ENCODE results near the gene UBL4A.

UBL4A gene

GRCh38 chrX:154460326-154460725 is 26.1 kb downstream of the UBL4A start:
- DNase-seq, result no peak

DNA sequence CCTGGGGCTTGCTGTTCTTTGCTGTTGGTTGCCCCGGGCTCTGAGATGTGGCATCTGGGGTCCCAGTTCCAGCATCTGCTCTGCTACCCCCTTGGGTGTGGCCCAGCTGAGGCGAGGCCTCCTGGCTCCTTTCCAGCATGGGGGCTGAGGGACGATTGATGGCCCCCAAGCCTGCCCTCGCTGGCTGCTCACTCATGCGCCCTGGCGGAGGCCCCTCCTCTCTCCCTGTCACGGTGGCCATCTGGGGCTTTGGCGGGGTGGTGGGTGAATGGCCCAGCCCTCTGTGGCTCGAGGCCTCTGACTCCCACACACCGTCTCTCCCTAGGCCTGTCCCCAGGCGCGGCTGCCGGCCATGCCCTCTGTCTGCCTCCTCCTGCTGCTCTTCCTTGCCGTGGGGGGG is 26.6 kb downstream of the UBL4A start:
- DNase-seq, result no peak

- peak; percentile 37 for DNase-seq
Observed at GRCh38 chrX:154458954-154459778, 27.2 kb downstream of the UBL4A start.

- DNase-seq, result peak; percentile 58
Observed at GRCh38 chrX:154458116-154458953, 28.1 kb downstream of the UBL4A start, which contains the start of gene PLXNA3. PLXNA3 (plus strand) TSS chrX:154458281; CDS start chrX:154460184, 1,903 bp downstream.

DNA sequence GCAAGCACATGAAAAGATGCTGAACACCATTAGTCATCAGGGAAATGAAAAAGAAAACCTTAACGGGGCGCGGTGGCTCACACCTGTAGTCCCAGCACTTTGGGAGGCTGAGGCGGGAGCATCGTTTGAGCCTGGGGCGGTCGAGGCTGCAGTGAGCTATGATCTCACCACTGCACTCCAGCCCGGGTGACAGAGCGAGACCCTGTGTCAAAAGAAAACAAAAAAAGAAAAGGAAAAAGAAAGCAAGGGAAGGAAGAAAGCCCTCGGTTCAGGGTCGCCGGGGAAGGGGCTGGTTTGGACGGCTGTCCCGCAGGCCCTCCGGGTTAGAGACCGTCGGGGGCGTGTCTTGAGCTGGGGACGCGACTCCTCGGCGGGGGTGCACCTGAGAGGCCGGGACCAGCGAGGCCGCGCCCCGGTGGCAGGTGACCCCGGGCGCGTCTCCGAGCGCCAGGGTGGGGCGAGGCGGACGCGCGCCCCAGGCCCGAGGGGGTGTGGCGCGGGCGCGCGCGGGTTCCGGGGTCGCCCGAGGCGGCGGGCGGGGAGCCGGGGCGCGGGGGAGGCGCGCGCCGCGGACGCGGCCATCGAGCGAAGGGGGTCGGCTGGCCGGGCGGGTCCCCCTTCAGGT is 28.8 kb downstream of the UBL4A start:
- DNase-seq, result peak; percentile 15

DNA sequence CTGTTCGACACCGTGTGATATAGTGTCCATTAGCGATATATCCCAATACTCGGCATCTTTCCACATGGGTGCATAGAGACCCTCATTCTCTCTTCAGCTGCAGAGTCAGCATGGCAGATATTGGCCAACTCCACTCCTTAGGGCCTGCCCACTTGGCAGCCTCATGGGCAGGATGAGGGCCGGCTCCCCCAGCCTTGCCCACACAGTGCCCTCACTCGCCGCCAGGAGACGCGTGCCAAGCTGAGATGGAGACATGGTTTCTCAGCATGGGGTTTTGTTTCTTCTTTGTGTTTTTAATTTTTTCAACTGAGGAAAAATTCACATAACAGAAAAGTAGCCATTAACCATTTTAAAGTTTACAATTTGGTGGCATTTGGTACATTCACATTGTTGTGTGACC is 33.6 kb downstream of the UBL4A start:
- DNase-seq, result no peak

GRCh38 chrX:154450312-154450711 is 36.1 kb downstream of the UBL4A start:
- DNase-seq, result no peak

DNA sequence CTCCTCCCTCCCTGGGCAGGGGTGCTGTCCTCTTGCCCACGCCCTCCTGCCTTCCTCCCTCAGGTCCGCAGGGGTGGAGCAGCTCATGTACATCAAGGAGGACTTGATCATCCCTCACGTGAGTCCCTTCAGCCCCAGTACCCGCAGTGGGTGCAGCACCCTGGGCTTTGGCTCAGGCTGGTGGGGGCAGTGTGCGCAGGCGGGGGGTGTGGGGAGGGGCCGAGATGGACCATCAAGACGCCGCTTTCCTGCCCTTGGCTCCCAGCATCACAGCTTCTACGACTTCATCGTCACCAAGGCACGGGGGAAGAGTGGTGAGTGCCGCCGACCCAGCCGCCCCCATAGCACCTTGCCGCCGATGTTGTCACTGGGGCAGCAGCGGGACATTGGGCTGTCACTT is 36.8 kb downstream of the UBL4A start:
- DNase-seq, result no peak

GRCh38 chrX:154448484-154448883 is 37.9 kb downstream of the UBL4A start:
- DNase-seq, result no peak

GRCh38 chrX:154446430-154446829 is 40.0 kb downstream of the UBL4A start:
- DNase-seq, result no peak

GRCh38 chrX:154445776-154446175 is 40.6 kb downstream of the UBL4A start:
- DNase-seq, result no peak

- DNase-seq, result no peak
Observed at GRCh38 chrX:154444755-154445246, 41.6 kb downstream of the UBL4A start.

- DNase-seq, result peak; percentile 74
Observed at GRCh38 chrX:154443992-154444754, 42.2 kb downstream of the UBL4A start, which contains the start of gene FAM50A. FAM50A (plus strand) TSS chrX:154444141; CDS start chrX:154444236, 95 bp downstream.

DNA sequence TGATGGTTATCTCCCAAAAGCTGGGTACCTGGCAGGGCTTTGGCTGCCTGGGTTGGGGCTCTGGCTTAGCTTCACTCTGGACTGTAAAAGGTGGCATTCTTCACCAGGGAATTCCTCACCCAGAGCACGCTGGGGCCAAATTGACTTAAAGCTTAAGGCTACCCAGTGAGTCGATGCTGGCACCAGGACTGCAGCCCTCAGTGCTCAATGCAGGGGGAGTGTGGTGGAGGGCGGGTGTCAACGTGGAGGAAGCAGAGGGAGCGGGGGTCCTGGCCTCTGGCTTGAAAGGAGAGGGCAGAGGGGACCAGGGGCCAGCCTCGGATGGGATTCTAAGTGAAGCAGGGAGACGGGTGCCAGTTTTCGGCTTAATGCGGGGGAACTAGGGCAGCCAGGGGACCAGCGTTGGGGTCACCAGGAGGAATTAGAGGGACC is 42.9 kb downstream of the UBL4A start:
- no peak for DNase-seq

DNA sequence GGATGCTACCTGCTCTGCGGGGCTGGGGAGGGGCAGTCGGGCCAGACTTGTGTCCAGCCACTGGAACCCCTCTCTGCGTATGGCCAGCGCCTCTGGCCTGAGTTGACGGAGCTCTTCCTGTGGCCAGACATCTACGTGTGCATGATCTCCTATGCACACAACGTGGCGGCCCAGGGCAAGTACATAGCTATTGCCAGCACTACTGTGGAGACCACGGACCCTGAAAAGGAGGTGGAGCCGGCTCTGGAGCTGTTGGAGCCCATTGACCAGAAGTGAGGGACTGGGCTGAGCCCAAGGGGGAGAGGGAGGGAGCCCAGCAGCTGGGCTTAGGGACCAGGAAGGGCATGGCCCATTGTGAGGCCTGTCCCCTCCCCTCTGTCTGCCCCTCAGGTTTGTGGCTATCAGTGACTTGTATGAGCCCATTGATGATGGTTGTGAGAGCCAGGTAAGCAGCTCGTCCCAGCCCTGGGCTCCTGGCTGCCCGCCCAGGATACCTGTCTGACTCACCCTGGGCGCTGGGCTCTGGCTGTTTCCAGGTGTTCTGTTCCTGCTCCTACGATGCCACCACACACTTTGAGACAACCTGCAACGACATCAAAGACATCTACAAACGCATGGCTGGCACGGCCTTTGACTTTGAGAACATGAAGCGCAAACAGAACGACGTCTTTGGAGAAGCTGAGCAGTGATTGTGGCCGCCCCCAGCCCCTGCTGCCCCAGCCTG is 44.3 kb downstream of the UBL4A start:
- no peak for DNase-seq

DNA sequence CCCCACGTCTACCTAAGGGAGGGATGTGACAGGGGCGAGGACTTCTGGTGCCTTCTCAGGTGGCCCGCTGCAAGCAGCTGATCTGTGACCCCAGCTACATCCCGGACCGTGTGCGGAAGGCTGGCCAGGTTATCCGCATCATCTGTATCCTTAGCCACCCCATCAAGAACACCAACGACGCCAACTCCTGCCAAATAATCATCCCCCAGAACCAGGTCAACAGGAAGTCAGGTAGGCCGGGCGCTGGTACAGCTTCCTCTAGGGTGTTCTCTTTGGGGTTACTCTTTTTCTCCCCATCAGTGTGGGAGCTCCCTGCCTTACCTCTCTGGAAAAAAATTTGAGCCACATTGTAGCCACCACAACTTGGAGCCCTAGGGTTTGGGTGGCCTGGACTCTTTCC is 44.9 kb downstream of the UBL4A start:
- DNase-seq, result no peak

DNA sequence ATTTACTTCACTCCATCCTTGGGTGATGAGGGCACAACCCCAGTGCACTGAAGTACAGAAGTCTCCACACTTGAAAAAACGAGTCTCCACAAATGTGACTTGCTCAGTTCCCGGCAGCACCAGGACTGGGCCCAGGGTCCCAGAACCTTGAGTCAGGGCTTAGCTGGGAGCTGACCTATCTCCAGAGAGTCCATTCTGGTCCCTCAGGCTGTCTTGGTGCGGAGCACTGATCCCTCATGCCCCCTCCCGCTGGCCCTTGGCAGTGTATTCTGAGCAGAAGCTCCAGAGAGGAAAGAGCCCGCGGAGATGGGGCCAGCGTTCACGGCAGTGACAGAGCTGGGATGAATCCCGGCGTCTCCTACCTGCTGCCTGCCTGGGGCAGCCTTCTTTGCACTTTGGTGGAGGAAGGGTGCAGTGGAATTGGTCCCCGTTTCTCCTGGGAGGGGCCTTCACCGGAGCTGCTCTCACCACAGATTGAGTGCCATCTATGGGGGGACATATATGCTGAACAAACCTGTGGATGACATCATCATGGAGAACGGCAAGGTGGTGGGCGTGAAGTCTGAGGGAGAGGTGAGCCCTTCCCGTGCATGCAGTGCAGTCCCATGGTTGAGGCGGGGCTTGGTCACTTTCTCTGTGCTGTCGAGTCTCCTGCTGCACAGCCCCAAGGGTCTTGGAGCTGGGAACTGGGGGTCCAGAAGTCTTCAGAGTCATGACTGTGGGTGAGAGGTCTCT is 45.6 kb downstream of the UBL4A start:
- no peak for DNase-seq

DNA sequence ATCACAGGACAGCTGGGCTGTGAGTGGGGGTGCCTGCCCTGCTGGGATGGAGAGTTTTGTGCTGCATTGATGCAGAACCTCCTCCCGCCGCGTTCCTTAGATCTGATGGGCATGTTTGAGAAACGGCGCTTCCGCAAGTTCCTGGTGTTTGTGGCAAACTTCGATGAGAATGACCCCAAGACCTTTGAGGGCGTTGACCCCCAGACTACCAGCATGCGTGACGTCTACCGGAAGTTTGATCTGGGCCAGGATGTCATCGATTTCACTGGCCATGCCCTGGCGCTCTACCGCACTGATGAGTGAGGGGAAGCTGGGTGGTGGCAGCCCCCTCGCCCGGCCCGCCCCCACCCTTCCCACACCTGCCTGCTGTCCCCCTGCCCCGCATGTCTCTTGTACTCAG is 46.6 kb downstream of the UBL4A start:
- DNase-seq, result no peak

DNA sequence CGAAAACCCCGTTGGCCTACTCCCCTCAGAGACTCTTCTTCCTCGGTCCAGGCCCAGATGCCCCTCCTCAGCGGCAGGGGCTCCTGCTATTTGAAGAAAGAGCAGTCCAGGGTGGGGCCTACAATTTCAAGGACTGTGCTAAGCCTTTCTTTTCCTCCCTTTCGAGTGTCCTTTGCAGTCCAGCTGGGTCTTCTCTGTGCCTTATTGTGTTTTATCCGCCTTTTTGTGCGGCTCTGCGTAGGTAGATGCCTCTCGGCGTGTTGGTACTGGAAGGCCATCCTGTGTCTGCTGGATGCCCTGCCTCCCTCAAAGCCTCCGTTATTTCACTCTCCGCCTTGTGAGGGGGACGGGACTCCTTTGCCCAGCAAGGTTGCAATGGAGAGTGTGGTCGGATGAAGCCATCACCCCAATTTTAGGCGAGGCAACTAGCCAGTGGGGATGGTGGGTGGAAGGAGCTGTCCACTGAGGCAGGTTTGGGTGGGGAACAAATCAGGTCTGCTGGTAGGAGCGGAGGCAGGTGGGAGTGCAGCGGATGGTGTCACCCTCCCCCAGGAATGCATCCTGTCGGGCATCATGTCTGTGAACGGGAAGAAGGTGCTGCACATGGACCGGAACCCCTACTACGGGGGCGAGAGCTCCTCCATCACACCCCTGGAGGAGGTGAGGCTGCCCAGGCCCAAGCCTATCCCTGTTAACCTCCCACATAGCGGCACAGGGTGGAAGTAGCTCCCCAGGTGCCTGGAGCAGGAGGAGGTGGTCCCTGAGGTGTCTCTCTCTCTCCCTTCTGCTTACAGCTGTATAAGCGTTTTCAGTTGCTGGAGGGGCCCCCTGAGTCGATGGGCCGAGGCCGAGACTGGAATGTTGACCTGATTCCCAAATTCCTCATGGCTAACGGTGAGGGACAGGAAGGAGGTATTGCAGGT is 48.2 kb downstream of the UBL4A start:
- no peak for DNase-seq

All from fibroblast of skin of scalp (primary cell).